ENCODE results near the gene STARD13.

- no peak for TF ChIP-seq RAD21 (IDR thresholded peaks at IDR 0.05)
- TF ChIP-seq CTCF (IDR thresholded peaks at IDR 0.05; ENCODE audit: low read depth, low read length, missing input control), result no peak
- TF ChIP-seq REST (IDR thresholded peaks at IDR 0.05), result no peak
- TF ChIP-seq MAX (IDR thresholded peaks at IDR 0.05), result no peak
- TF ChIP-seq GABPA (IDR thresholded peaks at IDR 0.05 in 1 of 2, conservative IDR thresholded peaks at IDR 0.05 in 1 of 2), result no peak
- TF ChIP-seq YY1 (IDR thresholded peaks at IDR 0.05), result no peak
- no peak for TF ChIP-seq TAF1 (conservative IDR thresholded peaks at IDR 0.05)
- no peak for TF ChIP-seq ATF3 (IDR thresholded peaks at IDR 0.05)
- no peak for TF ChIP-seq RXRA (IDR thresholded peaks at IDR 0.05)
- TF ChIP-seq JUND (IDR thresholded peaks at IDR 0.05), result no peak
- no peak for TF ChIP-seq EGR1 (IDR thresholded peaks at IDR 0.05; ENCODE audit: low read depth in 2 of 2)
Observed at GRCh38 chr13:33145667-33146066, 139.9 kb downstream of the STARD13 start.

Measured in liver (tissue), 3 donors.